Measurements from ENCODE around the gene SLC2A1.
A peak's percentile ranks its signal among the peaks of the same experiment; 100 is the strongest.

The SLC2A1 gene

DNA sequence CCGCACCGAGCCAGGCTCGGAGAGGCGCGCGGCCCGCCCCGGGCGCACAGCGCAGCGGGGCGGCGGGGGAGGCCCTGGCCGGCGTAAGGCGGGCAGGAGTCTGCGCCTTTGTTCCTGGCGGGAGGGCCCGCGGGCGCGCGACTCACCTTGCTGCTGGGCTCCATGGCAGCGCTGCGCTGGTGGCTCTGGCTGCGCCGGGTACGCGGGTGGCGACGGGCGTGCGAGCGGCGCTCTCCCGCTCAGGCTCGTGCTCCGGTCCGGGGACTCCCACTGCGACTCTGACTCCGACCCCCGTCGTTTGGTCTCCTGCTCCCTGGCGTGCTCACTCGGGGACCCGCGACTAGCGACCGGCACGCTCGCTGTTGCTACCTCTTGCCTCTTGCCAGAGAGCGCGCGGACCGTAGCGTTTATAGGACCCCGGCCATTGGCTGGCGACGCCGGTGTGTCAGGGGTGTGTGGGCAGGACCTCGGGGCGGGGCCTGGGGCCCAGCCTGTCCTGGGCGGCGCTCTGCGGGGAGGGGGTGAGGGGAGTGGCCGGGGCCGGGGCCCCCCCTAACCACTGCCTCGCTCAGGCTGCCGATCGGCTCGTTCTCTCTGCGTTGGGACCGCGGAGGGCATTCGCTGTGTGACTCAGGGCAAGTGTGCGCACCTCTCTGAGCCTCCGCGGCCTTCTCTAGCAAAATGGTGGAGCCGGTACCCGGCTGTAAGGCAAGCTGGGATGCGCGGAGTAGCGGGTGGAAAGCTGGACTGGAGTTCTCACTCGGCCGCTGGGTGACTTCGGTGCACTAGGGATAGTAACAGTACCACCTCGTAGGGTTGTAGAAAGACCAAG, at the start of gene SLC2A1:
Gene SLC2A1, minus strand, starts transcription at position 381 of the 832 bp plus-strand sequence. Its CDS starts 217 bp downstream, at position 164.
- DNase-seq = peak; percentile 94

DNA sequence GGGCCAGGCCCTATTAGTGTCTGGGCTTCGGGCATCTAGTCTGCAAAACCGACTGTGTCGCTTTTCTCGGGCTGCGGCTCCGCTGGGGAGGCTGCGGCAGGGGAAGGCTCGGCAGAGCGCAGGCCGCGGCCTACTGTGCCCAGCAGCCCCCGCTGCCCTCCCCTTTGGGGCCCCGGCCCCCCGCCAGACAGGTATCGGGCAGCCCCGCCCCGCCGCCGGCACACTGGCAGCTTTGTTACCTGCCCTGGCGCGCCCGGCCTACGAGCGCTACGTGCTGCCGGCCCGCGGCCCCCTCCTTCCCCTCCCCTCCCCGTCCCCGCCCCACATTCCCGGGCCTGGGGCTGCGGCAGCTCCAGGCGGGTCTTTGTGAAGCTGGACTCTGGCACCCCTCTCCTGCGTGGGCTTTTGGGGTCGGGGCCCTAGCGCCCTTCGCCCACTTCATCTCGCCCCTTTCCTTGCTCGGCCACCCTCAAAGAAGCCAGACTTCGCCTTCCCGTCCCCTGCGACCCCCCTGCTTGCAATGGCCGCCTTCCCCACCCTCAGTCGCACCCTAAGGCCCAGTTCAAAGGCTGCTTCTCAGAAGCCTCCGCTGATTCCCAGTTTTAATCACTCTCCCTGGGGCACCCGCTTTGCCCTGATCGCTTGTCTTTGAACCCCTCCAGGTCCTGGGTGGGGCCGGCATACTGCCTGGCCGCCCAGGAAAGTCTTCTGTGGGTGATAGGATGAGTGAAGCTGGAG, 48.9 kb upstream of the SLC2A1 start:
- DNase-seq = no peak

DNA sequence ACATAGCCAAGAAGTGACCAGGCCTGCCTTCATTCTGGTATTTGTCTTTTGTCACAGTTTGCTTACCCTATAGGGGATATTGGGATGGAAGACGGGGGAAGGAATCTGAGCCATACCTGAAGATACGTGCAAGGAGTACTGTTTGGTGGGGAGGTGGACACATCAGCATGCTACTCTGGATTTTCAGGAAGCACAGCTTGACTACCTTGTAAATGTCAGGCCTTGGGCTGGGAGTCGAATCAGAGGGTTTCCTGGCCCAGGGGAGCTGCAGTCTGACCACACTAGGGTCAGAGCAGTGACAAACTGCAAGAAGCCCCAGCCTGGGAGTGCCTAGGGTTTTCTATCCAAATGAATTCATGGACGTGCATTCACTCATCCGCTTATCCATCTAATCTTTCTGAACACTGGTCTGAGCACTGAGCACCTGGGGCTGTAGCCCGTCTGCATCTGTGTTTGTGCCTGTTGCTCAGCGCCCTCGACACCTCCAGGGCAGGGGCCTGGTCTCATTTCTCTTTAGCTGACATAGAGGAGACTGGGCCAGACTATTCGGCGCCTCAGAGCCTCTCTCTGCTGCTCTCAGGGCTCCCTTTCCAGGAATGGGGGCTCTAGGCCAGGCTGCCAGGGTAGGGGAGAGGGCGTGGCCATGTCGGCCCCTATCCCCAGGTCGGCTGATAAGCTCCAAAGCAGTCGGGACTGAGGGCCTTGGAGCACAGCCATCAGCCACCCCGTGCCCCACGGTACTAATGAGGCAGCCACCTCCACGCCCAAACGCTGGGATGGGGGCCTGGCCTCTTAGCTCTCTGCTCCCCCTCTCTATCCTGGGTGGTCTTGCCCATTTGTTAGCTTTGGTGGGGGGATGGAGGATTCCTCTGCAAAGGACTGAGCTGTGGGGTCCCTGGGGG, 47.0 kb upstream of the SLC2A1 start:
- no peak for DNase-seq

DNA sequence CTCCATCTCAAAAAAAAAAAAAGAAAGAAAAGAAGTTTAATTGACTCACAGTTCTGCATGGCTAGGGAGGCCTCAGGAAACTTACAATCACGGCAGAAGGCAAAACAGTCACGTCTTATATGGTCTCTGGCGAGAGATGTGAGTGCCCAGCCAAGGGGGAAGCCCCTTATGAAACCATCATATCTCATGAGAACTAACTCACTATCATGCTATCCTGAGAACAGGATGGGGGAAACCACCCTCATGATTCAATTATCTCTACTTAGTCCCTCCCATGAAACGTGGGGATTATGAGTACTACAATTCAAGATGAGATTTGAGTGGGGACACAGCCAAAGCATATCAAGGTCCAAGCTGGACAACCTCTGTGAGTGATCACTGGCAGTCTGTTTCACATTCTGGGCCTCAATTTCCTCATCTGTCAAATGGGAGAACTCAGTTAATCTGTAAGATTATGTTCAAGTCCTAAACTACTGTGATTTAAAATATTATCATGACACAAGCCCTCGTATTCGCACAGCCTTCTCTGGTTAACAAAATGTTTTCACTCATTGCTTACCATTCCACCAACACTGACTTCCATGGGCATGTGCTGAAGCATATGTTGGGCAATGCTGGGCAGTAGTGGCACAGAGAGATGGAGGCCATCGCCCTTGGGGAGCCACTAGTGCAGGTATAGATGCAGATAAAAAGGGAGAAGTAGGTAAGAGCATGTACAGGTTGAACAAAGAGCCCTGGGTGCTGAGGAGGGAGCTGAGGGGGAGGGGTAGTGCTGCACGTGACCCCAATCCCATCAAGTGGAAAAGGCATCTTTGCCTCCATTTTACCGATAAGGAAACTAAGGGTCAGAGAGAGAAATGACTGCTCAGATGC, 46.2 kb upstream of the SLC2A1 start:
- DNase-seq = no peak

DNA sequence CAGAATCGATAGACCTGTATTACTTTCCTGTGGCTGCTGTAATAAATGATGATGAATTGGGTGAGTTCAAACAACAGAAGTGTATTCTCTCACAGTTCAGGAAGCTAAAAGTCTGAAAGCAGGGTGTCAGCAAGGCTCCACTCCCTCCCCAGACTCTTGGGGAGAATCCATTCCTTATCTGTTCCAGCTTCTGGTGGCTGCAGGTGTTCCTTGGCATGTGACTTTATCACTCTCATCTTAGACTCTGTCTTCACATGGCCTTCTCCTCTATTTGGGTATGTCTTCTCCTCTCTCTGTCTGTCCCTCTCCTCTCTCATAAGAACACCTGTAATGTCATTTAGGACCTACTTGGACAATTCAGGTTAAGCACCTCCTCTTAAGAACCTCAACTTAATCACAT, 44.1 kb upstream of the SLC2A1 start:
- no peak for DNase-seq

DNA sequence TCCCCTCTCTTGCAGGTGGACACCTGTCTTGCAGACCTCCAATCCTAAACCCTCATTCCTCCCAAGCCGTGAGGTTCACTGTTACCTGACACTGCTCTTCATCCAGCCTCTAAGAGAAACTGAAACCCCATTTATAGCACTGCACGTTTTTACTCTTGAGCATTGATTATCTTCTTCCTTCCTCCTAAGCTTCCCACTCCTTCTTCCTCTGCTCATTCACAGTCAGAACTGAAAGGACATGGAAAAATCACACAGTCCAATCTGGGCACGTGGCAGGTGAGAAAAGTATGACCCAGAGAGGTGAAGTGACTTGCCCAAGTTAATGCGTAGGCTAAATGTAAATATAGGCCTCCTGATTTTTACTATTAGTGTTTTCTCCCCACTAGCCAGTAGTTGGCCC, 43.4 kb upstream of the SLC2A1 start:
- DNase-seq = no peak

DNA sequence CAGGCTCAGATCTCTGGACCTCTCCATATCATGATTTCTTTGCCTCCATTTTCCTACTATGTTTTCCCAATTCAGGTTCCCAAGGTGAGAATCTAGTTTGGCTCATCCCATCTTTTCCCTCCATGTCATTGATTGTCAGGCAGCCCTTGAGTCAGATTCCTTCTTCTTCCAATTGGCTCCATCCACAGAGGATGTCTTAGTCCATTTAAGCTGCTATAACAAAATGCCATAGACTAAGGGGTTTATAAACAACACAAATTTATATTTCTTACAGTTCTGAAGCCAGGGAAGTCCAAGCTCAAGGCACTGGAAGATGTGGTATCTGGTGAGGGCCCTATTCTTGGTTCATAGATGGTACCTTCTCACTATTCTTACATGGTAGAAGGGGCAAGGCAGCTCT, 42.8 kb upstream of the SLC2A1 start:
- DNase-seq = no peak

DNA sequence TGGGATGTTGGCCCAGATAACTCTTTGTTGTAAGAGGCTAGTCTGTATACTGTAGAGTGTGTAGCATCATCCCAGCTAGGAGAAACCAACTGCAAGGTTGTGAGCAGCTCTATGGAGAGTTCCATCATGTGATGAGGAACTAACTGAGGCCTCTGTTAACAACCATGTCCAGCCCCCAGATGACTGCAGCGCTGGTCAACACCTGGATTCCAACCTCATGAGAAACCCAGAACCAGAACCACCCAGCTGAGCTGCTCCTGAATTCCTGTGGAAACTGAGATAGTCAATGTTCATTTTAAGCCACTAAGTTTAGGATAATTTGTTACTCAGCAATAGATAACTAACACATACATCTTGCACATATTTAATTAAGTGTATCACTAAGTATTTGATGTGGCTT, 41.6 kb upstream of the SLC2A1 start:
- no peak for DNase-seq

DNA sequence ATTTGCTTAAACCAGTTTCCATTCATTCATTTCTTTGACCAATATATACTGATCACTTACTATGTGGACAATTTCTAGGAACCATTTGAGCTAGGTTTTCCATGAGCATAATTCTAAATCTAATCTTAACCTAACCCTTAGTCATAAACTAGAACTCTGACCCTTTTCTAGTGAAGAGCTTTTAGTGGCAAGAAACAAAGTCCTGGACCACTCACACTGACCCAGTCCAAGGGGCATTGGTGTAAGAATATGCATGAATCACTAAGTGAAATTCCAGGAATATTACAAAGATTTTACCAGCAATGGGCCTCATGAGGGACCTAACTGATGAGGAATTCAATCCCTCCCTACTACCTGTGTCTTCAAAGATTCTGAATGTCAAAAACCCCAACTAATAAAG, 40.6 kb upstream of the SLC2A1 start:
- DNase-seq = no peak

DNA sequence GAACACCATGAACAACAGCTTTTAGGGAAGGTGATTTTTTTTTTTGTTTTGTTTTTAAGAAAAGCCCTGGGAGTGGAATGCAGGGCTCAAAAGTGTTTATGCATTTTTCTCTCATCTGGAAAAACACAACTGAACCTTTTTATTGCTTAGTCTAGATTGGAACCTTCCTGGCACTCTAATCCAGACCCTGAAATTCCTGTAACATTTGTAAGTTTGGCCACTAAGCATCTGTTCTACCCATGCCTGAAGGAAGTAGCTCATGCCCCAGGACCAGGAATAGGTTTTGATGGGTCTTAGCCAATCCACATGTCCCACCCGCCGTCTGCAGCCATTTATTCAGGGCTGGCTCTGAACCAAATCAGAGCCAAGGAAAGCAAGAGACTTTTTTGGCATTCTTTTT, 39.7 kb upstream of the SLC2A1 start:
- no peak for DNase-seq

DNA sequence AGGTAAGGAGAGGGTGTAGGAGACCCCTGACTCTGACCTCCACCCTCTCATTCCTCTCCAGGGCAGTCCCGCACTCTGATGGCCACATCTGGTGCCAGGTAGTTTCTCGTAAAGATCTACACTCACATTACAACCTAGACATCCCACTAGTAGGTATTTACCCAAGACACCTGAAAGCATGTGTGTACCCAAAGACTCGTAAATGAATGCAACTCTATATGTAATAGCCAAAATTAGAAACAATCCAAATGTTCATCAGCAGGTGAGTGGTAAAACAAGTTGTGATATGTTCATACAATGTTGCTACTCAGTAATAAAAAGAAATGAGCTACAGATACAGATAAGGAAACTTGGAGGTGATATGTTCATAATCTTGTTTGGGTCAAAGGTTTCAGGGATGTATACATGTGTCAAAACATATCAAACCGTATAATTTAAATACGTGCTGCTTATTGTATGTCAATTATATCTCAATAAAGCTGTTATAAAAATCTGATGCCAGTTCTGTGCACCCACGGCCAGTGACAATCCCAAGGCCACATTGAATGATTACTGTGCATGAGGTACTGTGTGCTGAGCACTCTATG, 37.8 kb upstream of the SLC2A1 start:
- no peak for DNase-seq

DNA sequence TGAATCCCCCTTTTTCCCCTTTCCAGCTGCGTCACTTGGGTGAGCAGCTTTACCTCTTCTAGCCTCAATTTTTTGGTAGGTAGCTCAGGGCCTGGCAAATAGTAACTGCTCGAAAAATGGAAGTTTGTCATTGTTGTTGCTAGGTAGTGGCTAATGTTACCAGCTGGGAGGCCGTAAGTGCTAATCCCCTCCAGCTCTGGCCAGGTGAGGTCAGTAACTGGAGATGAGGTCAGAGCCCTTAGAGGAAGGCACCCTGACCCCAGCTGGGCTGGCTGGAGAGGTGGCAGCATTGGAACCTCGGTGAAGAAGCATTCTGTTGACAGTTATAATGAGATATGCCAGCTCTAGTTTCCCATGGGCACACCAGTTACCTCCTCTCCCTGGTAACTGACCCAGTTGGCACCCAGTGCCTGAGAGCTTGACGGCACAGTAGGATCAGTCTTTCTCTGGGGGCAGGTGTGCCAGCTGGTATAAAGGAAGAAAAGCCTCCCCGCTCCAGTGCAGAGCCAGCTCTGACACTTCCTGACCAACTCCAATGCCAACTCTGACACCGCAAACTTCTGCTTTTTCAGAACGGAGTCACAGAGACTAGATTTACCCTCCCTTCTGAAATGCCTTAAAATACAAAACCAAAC, 35.0 kb upstream of the SLC2A1 start:
- DNase-seq = no peak

DNA sequence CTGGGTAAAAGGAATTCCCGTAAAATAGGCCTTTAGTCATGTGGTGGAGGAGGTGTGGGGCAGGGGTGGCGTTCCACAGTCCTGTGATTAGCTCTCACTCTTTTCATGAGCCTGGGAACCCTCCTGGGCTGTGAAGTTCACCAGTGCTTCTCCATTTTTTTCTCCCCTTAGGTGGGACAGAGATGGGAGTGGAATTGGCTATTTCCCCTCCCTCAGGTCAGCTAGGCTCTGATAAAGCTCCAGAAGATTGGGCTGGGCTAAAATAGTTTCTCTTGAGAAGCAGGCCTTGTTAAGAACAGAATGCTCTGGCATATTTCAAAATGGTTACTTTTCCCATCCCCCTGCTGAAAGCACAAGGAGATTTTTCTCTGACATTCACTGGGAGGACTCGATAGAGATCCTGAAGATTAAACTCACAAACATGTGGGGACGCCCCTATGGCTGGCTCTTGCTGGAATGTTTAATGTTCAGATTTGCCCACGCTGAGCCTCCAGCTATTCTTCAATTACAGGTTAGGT, 33.4 kb upstream of the SLC2A1 start:
- no peak for DNase-seq

DNA sequence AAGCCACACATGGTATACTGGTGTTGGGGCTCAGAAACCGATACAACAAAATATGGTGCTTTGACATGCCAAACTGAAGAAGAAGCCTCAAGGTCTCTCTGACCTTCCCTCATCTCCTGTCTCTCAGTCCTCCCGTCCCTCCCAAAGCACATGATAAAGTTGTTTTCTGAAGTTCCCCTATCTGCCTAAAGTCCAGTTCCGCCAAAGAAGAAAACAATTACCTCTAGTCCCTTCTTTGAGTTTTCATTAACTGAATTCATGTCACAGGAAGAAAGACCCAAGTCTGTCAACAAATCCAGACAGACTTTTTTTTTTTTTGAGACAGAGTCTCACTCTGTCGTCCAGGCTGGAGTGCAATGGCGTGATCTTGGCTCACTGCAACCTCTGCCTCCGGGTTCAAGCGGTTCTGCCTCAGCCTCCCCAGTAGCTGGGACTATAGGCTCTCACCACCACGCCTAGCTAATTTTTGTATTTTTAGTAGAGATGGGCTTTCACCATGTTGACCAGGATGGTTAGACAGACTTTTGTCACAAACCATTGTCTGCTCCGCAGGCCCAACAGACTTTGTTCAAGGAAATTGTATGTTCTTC, 32.2 kb upstream of the SLC2A1 start:
- DNase-seq = no peak

DNA sequence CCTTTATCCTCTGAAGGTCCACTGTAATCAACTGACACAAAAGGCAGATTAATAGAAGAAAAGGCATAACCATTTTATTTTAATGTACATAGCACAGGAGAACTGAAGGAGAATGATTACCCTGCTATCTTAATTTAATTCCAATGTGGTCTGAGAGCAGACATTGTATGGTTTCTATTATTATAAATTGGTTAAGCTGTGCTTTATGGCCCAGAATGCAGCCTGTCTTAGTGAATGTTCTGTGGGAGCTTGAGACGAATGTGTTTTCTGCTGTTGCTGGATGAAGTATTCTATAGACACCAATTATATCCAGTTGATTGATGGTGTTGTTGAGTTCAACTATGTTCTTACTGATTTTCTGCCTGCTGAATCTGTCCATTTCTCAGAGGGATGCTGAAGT, 25.0 kb upstream of the SLC2A1 start:
- no peak for DNase-seq

DNA sequence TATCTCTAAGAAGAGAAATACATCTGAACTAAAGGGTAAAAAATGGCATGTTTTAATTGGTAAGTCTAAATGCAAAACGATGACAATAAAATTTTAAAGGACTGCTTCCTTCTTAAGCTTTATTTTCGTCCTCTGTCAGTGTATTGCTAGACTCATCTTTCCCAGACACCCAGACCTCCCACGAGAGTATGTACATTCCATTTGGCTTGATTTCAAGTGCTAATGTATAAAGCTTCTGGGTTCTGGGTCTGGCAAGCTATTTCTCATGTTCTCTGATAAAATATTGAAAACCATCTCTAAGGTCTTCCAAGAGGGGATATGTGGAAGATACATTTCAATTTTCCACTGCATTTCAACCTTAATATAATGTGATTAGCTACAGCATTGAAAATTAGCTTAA, 24.6 kb upstream of the SLC2A1 start:
- no peak for DNase-seq

DNA sequence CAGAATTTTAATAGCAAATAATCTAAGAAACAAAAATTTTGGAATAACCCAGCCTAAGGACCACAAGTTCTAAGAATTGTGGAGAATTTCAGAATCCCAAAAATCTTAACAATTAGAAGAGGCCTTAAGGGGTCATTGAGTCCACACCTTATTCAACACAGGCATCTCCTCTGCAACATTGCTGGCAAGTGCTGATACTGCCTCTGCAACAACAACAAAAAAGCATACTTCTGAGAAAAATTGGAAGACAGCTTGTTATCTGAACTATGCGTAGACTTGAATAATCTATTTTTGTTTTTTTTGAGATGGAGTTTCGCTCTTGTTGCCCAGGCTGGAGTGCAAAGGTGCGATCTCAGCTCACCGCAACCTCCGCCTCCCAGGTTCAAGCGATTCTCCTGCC, 24.0 kb upstream of the SLC2A1 start:
- DNase-seq = no peak

DNA sequence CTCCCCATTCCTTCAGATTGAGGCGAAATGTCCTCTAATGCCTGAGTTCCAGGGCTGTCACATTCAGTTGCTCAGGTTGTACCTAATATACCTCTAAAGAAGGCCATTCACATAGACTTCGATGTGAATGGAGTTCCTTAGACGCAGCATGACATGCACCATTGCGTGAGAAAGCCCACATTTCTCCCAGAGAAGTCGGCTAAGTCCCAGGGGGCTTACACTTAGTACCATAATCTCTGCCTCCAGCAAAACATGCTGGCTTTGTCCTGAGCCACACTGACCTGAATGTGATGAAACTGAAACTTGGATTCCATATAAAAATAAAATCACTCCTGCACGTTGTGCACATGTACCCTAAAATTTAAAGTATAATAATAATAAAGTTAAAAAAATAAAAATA, 23.2 kb upstream of the SLC2A1 start:
- no peak for DNase-seq

DNA sequence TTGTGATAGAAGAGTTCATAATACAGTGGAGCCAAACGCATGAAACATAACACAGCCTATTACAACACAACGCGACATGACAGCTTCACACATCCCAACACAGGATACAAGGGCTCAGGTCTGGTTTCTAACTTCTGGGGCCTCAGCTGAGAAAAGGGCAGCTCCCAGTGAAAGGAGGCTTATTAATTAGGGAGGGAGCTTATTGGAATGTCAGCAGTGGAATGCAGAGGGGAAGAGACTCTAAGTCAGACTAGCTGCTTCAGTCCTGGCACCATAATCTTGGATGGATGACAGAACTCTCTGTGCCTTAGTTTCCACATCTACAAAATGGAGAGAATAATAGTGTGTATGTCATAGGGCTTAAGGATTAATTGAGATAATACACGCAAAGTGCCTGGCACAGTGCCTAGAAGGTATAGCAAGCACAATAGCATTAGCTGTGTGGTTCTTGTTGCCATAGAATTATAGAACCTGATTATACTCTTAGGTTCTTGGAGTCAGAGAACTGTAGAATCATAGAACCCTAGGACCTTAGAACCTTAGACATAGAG, 22.7 kb upstream of the SLC2A1 start:
- no peak for DNase-seq

All from NCI-H1694 treated with DMSO at 0.1 percent for 48 hours (cell line).